Spleen (tissue), 11 donors: ENCODE results near the gene CUTA. TPM values are rescaled to one million over a fixed set of nuclear protein-coding genes. Genes with fewer than 3 reads are reported as not detected.

Experiments
- DNase-seq: peaks from one replicate; pipeline ENCODE4 v3.0.0-alpha.2; 2020
- H3K27ac ChIP-seq, 8 donors: fragments of 200-600 bp; sonication (generic) in 7 of 8; 1 replicate in 4 of 8; 2 replicates in 4 of 8; pipeline versions ENCODE4 v1.5.0 to v1.8.0; 2016 to 2021; ENCODE audit warnings: inconsistent platforms in 4 of 8, mild to moderate bottlenecking in 4 of 8, moderate library complexity in 1 of 8
- H3K27me3 ChIP-seq, 7 donors: fragments of 200-600 bp; sonication (generic) in 6 of 7; replicated peaks in 1 of 7; 1 replicate in 4 of 7; 2 replicates in 3 of 7; pipeline versions ENCODE4 v1.5.0 to v1.8.0; 2016 to 2021; ENCODE audit warnings: inconsistent platforms in 3 of 7, mild to moderate bottlenecking in 1 of 7
- H3K36me3 ChIP-seq, 6 donors: fragments of 200-600 bp; sonication (generic) in 5 of 6; 1 replicate in 4 of 6; 2 replicates in 2 of 6; pipeline versions ENCODE4 v1.5.0 to v1.8.0; 2016 to 2021; ENCODE audit warnings: inconsistent platforms in 2 of 6
- H3K4me1 ChIP-seq, 6 donors: fragments of 200-600 bp; sonication (generic) in 5 of 6; 1 replicate in 3 of 6; 2 replicates in 3 of 6; pipeline versions ENCODE4 v1.5.0 to v1.8.0; 2016 to 2021; ENCODE audit warnings: inconsistent platforms in 3 of 6
- H3K4me3 ChIP-seq, 8 donors: fragments of 200-600 bp; sonication (generic) in 7 of 8; 1 replicate in 4 of 8; 2 replicates in 4 of 8; pipeline versions ENCODE4 v1.5.0 to v1.8.0; 2016 to 2021; ENCODE audit warnings: inconsistent platforms in 4 of 8, mild to moderate bottlenecking in 4 of 8, moderate library complexity in 2 of 8
- H3K9me3 ChIP-seq, 8 donors: fragments of 200-600 bp; sonication (generic) in 7 of 8; 1 replicate in 4 of 8; 2 replicates in 4 of 8; pipeline versions ENCODE4 v1.5.0 to v1.8.0; 2016 to 2021; ENCODE audit warnings: inconsistent platforms in 4 of 8
- POLR2A ChIP-seq, 3 donors: fragments of 450-650 bp; IDR thresholded peaks; one replicate each; pipeline ENCODE4 v1.5.1; 2017; ENCODE audit warnings: antibody characterized with exemption in 3 of 3, mild to moderate bottlenecking in 1 of 3
- POLR2AphosphoS5 ChIP-seq, 3 donors: sonication (generic); formaldehyde crosslinking; IDR thresholded peaks; one replicate each; pipeline ENCODE4 v1.5.1; 2017; ENCODE audit warnings: antibody characterized with exemption in 3 of 3
- WGBS, 5 donors: extraction: QIAGEN DNeasy Blood & Tissue Kit in 3 of 5; methylation state at CpG; one replicate each; pipeline versions ENCODE4 v1.1.5 to v1.1.7; 2013 to 2018; 5-methylcytosine and 5-hydroxymethylcytosine counted together
- intact Hi-C: fragments of 100-400 bp; cut with DNase I; formaldehyde crosslinking; loops from one replicate; pipeline ENCODE4 v1.15.0; 2023; ENCODE audit warnings: low total_unique reads
- polyA plus RNA-seq, 3 donors: library from polyadenylated mRNA; stranded (reverse); fragments of 200-250 nt; gene quantifications; one replicate each; pipeline ENCODE4 v1.2.1, GENCODE V29; 2013
- total RNA-seq, 7 donors: library from RNA; depleted of rRNA in 3 of 7; stranded (reverse); fragments of >200 nt in 3 of 7; fragmentation: NEBNext Ultra II Directional in 4 of 7; extraction: Animal tissue kit (Norgen Biotek cat#: 25700) in 4 of 7; gene quantifications; one replicate each; pipeline versions ENCODE4 v1.1.0 to v1.2.1, GENCODE V29; 2016 to 2021
- TF ChIP-seq, protein P1 (sequence below), 11 experiments: fragments of 200-600 bp in 7 of 11; fragments of 450-650 bp in 4 of 11; sonication (generic) in 4 of 11; IDR thresholded peaks in 8 of 11; conservative IDR thresholded peaks in 3 of 11; 1 replicate in 7 of 11; 2 replicates in 4 of 11; pipeline versions ENCODE4 v1.4.0 to v1.8.0; 2016 to 2021; ENCODE audit warnings: antibody characterized with exemption in 11 of 11, inconsistent platforms in 4 of 11, mild to moderate bottlenecking in 1 of 11
- donor health status: healthy with polysubstance abuse.
- donor health status: DM: no; HTN: no; CAD: no; lungs with moderate emphysema.
- donor health status: DM: no; HTN: no; CAD: no.
- donor health status: Bipolar disorder and iron deficiency.
- donor health status: healthy.
- donor health status: DM: no; HTN: no; CAD: no.
- donor health status: DM: yes; HTN: yes; CAD: no.

Gene CUTA
- total and polyA plus RNA-seq, 10 donors: 113 to 225 (median 137) TPM

DNA sequence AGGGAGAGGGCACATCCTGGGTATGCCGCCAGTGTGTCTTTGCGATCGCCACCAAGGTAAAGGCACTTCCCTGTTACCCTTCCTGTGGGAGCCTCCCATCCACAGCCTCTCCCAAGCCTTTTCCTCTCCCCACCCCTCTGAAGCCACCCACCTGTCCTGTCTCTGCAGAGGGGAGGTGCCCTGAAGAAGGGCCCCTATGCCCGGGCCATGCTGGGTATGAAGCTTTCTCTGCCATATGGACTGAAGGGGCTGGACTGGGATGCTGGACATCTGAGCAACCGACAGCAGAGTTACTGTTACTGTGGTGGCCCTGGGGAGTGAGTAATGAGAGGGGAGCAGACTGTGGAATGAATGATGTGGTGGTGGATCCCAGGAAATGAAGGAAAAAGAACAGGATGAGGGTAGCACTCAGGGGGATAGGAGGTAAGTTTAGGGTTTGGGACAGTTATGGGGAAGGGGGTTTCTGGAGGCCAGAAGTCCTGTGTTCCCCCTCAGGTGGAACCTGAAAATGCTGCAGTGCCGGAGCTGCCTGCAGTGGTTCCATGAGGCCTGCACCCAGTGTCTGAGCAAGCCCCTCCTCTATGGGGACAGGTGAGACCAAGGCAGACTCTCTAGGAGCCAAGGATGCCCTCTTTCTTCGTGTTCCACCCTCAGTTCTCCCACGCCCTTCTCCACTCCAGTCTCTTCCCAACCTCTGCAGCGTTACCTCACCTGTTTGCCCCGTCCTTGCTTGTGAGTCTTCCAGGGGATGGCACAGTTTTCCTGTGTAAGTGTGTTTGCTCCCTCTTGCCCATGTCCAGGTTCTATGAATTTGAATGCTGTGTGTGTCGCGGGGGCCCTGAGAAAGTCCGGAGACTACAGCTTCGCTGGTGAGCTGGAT, 4.4 kb downstream of the CUTA start:
- 83 to 92% (median 86%) methylated on average over 14 of the region's 14 CpGs for WGBS, 5 donors
- no peak for TF ChIP-seq POLR2A (IDR thresholded peaks at IDR 0.05)
- TF ChIP-seq POLR2AphosphoS5 (IDR thresholded peaks at IDR 0.05): no peak
- Histone ChIP-seq H3K4me3 (peak overlapping the region in 1 of 8 donors; percentile 82), H3K4me1 (peaks cover 40 to 80% (median 68%) of the 10 kb centered on the region in 6 donors), H3K36me3 (peaks cover 2 to 47% (median 43%) of the 10 kb centered on the region in 6 donors), H3K9me3 (no peaks in the 10 kb centered on the region), H3K27ac (peak overlapping the region in 4 of 8 donors; percentile 97 to 99 (median 98)), H3K27me3 (no peaks in the 10 kb centered on the region)
- intact Hi-C loops: no loop called here
- DNase-seq: peak; percentile 70

DNA sequence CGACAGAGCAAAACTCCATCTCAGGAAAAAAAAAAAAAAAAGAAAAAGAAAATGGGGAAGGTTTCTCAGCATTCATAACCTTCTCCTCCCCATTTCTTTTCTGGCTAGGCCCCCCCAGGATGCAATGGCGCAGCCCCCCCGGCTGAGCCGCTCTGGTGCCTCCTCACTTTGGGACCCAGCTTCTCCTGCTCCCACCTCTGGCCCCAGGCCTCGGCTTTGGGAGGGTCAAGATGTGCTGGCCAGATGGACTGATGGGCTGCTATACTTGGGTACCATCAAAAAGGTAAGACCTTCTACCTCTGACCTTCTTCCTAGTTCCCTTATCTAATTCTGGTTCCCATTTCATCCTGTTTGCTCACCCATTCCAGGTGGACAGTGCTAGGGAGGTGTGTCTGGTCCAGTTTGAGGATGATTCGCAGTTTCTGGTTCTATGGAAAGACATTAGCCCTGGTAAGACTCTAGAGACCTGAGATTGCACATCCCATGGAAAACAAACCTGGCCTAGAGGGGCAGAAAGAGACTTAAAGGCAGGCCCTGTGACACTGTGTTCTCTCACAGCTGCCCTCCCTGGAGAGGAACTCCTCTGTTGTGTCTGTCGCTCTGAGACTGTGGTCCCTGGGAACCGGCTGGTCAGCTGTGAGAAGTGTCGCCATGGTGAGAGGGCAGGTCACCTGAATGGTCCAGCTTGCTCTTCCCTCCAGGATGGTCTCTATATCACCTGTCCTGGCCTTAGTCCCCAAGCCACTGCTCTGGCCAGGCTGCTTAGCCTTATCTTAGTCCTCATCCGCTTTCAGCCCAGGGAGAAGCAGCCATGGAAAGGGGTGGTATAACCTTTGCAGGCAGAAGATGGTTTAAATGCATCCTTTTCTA, 5.5 kb downstream of the CUTA start:
- WGBS, 5 donors: 90 to 94% (median 92%) methylated on average over 10 of the region's 10 CpGs
- peak; percentile 78 for DNase-seq
- Histone ChIP-seq H3K36me3 (peaks cover 2 to 47% (median 43%) of the 10 kb centered on the region in 6 donors), H3K4me3 (peak overlapping the region in 5 of 8 donors; percentile 67 to 85 (median 82)), H3K27ac (peak overlapping the region in 7 of 8 donors; percentile 29 to 99 (median 97)), H3K27me3 (no peaks in the 10 kb centered on the region), H3K4me1 (peaks cover 40 to 74% (median 64%) of the 10 kb centered on the region in 6 donors), H3K9me3 (no peaks in the 10 kb centered on the region)
- TF ChIP-seq, protein P1, sequence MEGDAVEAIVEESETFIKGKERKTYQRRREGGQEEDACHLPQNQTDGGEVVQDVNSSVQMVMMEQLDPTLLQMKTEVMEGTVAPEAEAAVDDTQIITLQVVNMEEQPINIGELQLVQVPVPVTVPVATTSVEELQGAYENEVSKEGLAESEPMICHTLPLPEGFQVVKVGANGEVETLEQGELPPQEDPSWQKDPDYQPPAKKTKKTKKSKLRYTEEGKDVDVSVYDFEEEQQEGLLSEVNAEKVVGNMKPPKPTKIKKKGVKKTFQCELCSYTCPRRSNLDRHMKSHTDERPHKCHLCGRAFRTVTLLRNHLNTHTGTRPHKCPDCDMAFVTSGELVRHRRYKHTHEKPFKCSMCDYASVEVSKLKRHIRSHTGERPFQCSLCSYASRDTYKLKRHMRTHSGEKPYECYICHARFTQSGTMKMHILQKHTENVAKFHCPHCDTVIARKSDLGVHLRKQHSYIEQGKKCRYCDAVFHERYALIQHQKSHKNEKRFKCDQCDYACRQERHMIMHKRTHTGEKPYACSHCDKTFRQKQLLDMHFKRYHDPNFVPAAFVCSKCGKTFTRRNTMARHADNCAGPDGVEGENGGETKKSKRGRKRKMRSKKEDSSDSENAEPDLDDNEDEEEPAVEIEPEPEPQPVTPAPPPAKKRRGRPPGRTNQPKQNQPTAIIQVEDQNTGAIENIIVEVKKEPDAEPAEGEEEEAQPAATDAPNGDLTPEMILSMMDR (IDR thresholded peaks at IDR 0.05 in 8 of 11, conservative IDR thresholded peaks at IDR 0.05 in 3 of 11): no peak
- TF ChIP-seq POLR2A (IDR thresholded peaks at IDR 0.05) (no peak), POLR2AphosphoS5 (IDR thresholded peaks at IDR 0.05) (no peak)
- intact Hi-C loops: no loop called here

DNA sequence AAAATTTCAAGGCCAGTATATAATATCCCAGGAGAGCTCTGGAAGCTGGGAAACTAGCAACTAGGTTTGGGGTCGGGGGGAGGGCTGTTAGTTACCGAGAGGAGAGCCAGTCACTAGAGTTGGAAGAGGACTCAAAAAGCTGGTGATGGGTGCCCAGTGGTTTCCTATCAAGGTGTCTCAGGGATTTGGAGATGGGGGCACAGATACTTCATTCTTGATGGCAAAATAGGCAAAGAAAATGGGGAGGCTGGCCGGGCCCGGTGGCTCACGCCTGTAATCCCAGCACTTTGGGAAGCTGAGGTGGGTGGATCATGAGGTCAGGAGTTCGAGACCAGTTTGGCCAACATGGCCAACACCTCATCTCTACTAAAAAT, 6.3 kb downstream of the CUTA start:
- Histone ChIP-seq H3K27ac (peak overlapping the region; percentile 95 to 99 (median 98)), H3K4me1 (peaks cover 33 to 66% (median 56%) of the 10 kb centered on the region in 6 donors), H3K36me3 (peaks cover 2 to 49% (median 43%) of the 10 kb centered on the region in 6 donors), H3K9me3 (no peaks in the 10 kb centered on the region), H3K4me3 (peak overlapping the region; percentile 67 to 95 (median 84)), H3K27me3 (no peaks in the 10 kb centered on the region)
- intact Hi-C loops: no loop called here
- peak; percentile 72 for DNase-seq
- WGBS, 5 donors: 59 to 71% (median 63%) methylated on average over 6 of the region's 6 CpGs
- TF ChIP-seq POLR2A (IDR thresholded peaks at IDR 0.05) (no peak), POLR2AphosphoS5 (IDR thresholded peaks at IDR 0.05) (no peak)
- TF ChIP-seq, protein P1 (IDR thresholded peaks at IDR 0.05 in 8 of 11, conservative IDR thresholded peaks at IDR 0.05 in 3 of 11): no peak

DNA sequence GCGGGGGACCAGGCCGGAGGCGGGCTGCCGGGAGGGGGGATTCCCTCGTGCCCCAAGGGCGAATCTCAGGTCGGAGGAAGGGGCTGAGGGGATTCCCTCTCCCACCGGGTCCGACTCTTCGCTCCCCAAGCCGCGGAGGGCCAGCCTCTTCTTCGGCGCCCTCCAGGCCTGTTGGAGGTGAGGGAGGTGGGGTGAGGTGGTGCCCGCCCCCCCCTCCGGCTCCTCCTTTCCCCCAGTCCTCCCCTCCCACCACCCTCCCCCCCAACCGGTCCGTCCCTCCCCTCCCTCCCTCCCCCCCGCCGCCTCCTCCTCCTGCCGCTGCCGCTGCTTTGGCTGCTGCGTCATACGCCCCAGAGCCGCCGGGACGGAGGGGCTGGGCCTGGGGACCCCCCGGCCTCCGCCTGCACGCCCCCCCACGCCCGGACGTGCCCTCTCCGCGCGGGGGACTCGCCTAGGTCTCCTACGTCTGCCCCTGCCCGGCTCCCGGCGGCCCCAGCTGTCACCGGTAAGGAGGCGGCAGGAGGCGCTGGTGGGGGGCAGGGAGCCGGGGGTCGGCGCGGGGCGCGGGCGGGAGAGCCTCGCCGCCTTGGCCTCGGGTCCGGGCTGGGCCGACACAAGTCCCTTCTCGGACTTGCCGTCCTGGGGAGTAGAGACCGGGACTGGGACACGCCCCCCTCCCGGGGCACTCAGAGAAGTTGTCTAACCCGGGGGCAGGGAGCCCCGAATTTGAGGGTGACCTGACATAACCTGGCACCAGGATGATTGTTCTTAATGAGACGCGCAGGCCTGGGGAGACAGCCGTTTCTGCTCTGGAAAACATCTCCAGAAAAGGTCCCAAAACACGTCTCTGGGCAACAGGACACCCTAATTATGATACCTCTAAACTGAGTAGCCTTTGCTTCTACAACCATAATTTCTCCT, 6.9 kb downstream of the CUTA start, which contains the start of gene PHF1:
TSS of gene PHF1 (plus strand) at position 304 of the 921 bp plus-strand sequence. CDS start 1,250 bp downstream, outside the sequence.
- H3K9me3 ChIP-seq: no peaks in the 10 kb centered on the region
- H3K4me3 ChIP-seq: peak within 1 kb of the TSS; percentile 67 to 95 (median 84)
- peak; percentile 81 to 90 (median 86) for TF ChIP-seq POLR2AphosphoS5 (IDR thresholded peaks at IDR 0.05)
- TF ChIP-seq, protein P1 (IDR thresholded peaks at IDR 0.05 in 8 of 11, conservative IDR thresholded peaks at IDR 0.05 in 3 of 11): peak in 3 of 11 experiments; percentile 7 to 18 (median 15)
- peak in 1 of 3 donors; percentile 55 for TF ChIP-seq POLR2A (IDR thresholded peaks at IDR 0.05)
- peak within 1 kb of the TSS; percentile 95 to 99 (median 98) for H3K27ac ChIP-seq
- H3K36me3 ChIP-seq: peaks cover 2 to 49% (median 39%) of the 10 kb centered on the region in 6 donors
- 1% methylated on average over 17 to 63 of the region's 67 CpGs for WGBS, 5 donors
- no peaks in the 10 kb centered on the region for H3K27me3 ChIP-seq
- peaks cover 27 to 60% (median 50%) of the 10 kb centered on the region in 6 donors for H3K4me1 ChIP-seq
- intact Hi-C loops: no loop called here
- DNase-seq: peak; percentile 95
